ENCODE results near the gene RAI1.

DNA sequence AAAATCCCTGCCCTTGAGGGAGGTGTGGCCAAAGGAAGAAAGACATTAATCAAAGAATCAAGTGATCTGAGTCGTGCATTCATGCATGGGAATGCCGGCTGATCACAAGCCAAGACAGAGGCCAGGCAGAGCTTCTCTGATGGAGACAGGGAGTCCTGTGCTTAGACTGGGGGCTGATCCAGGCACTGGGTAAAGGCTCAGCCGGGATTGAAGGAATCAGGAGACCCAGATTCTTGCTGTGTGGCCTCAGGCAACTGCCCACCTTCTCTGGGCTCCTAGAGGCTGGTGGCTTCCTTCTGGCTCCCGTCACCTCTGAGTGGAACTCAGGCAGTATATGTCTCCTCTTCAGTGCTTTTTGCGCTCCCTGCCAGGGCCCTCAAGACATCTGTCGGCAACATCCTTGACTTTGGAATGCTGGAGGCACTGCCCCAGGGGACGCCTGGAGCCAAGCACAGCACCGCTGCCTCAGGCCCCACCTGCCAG, 17.7 kb downstream of the RAI1 start:
- TF ChIP-seq POLR2AphosphoS5 (IDR thresholded peaks at IDR 0.05) (peak in 3 of 4 donors; percentile 27 to 79 (median 54)), CTCF (IDR thresholded peaks at IDR 0.05) (no peak)

Measured in sigmoid colon (tissue), 4 donors.